Fibroblast of the aortic adventitia (primary cell): ENCODE results near the gene ACYP2. TPM values are rescaled to one million over a fixed set of nuclear protein-coding genes. Genes with fewer than 3 reads are reported as not detected.
"Not testable (repeated sequence)": the region's sequence is repeated elsewhere in the genome, so short reads cannot be mapped to it uniquely, and the experiment has no call there.

Source experiments
- DNase-seq: peaks from one replicate; pipeline ENCODE4 v3.0.0-alpha.2; 2010; ENCODE audit warnings: low read depth
- H3K4me3 ChIP-seq: 2 replicates; pipeline ENCODE4 v1.5.1; 2011; ENCODE audit warnings: low read depth, mild to moderate bottlenecking, control low read depth, low read length, moderate library complexity
- CTCF ChIP-seq: IDR thresholded peaks from 2 replicates; pipeline ENCODE4 v1.5.1; 2011; ENCODE audit warnings: mild to moderate bottlenecking, low read length, control low read depth, inconsistent platforms; ENCODE audit not compliant: insufficient read depth
- total RNA-seq: library from RNA; depleted of rRNA; stranded (reverse); fragments of >200 nt; gene quantifications from 2 replicates; pipeline ENCODE4 v1.2.3, GENCODE V29; 2012; ENCODE audit warnings: low replicate concordance

Gene ACYP2
- total RNA-seq, 1 donor: 11.5 TPM

GRCh38 chr2:54279385-54279784, 164.0 kb downstream of the ACYP2 start:
- TF ChIP-seq CTCF: peak; percentile 43
- no peak for DNase-seq
- H3K4me3 ChIP-seq: no peak overlapping the region

- no peak overlapping the region for H3K4me3 ChIP-seq
- DNase-seq: no peak
- TF ChIP-seq CTCF: no peak
These were observed 169.4 kb downstream of the ACYP2 start for GRCh38 chr2:54284826-54285225.

GRCh38 chr2:54285451-54285850, 170.0 kb downstream of the ACYP2 start:
- no peak overlapping the region for H3K4me3 ChIP-seq
- DNase-seq: no peak
- no peak for TF ChIP-seq CTCF

GRCh38 chr2:54287532-54287931, 172.1 kb downstream of the ACYP2 start:
- H3K4me3 ChIP-seq: no peak overlapping the region
- TF ChIP-seq CTCF: no peak
- DNase-seq: peak; percentile 23

- TF ChIP-seq CTCF: no peak
- H3K4me3 ChIP-seq: no peak overlapping the region
- DNase-seq: no peak
These were observed 174.5 kb downstream of the ACYP2 start for GRCh38 chr2:54289917-54290316.

- DNase-seq: peak; percentile 22
- no peak for TF ChIP-seq CTCF
- no peak overlapping the region for H3K4me3 ChIP-seq
These were observed 175.1 kb downstream of the ACYP2 start for GRCh38 chr2:54290356-54291025.

- not testable (repeated sequence) for DNase-seq, H3K4me3 ChIP-seq
These were observed 179.2 kb downstream of the ACYP2 start for GRCh38 chr2:54294665-54295064.
